Bronchial epithelial cell (primary cell): ENCODE data around the gene FGF11. TPM values are rescaled to one million over a fixed set of nuclear protein-coding genes. Genes with fewer than 3 reads are reported as not detected.
A peak's percentile ranks its signal among the peaks of the same experiment; 100 is the strongest.

Experiments
- DNase-seq: peaks from one replicate; pipeline ENCODE4 v3.0.0-alpha.2; 2010; ENCODE audit warnings: low read depth
- FAIRE-seq: peaks from 2 replicates; lab custom pipeline; 2011; peaks lifted over from hg19 to GRCh38; lab: Jason Lieb, UNC
- H3K27me3 ChIP-seq: 2 replicates; pipeline ENCODE4 v1.5.1; 2011; ENCODE audit warnings: low read length; ENCODE audit not compliant: control insufficient read depth, insufficient read depth
- H3K36me3 ChIP-seq: 2 replicates; pipeline ENCODE4 v1.5.1; 2011; ENCODE audit warnings: low read length; ENCODE audit not compliant: control insufficient read depth, insufficient read depth
- H3K4me3 ChIP-seq: 2 replicates; pipeline ENCODE4 v1.5.1; 2011; ENCODE audit warnings: mild to moderate bottlenecking, low read depth, low read length, control low read depth
- CTCF ChIP-seq: IDR thresholded peaks from 2 replicates; pipeline ENCODE4 v1.5.1; 2011; ENCODE audit warnings: mild to moderate bottlenecking, moderate library complexity, low read length, control low read depth, inconsistent platforms; ENCODE audit not compliant: insufficient read depth, severe bottlenecking
- total RNA-seq: library from RNA; depleted of rRNA; stranded (reverse); fragments of >200 nt; gene quantifications from 2 replicates; pipeline ENCODE4 v1.2.1, GENCODE V29; 2014

Gene FGF11
- total RNA-seq, 1 donor from 2014 or later = 12.4 TPM

GRCh38 chr17:7484067-7484918 lies 45.0 kb downstream of the FGF11 start, which contains the start of gene POLR2A:
POLR2A (plus strand) TSS chr17:7484366.
- Histone ChIP-seq H3K4me3 (peak within 1 kb of the TSS; percentile 79), H3K27me3 (no peaks in the 10 kb centered on the region), H3K36me3 (peaks cover 1% of the 10 kb centered on the region)
- FAIRE-seq (no peak), DNase-seq (peak; percentile 93)
- TF ChIP-seq CTCF = no peak

GRCh38 chr17:7484919-7485377 lies 45.6 kb downstream of the FGF11 start:
- H3K27me3 ChIP-seq = no peaks in the 10 kb centered on the region
- DNase-seq (no peak), FAIRE-seq (no peak)
- peaks cover 1% of the 10 kb centered on the region for H3K36me3 ChIP-seq
- H3K4me3 ChIP-seq = peak overlapping the region; percentile 79
- TF ChIP-seq CTCF = no peak

GRCh38 chr17:7486181-7486580 lies 46.9 kb downstream of the FGF11 start:
- TF ChIP-seq CTCF = no peak
- Histone ChIP-seq H3K27me3 (no peaks in the 10 kb centered on the region), H3K36me3 (peaks cover 1% of the 10 kb centered on the region), H3K4me3 (peak overlapping the region; percentile 79)
- FAIRE-seq (no peak), DNase-seq (no peak)

- H3K4me3 ChIP-seq = no peak overlapping the region
- FAIRE-seq (no peak), DNase-seq (no peak)
- no peaks in the 10 kb centered on the region for H3K27me3 ChIP-seq
- no peak for TF ChIP-seq CTCF
- H3K36me3 ChIP-seq = peaks cover 7% of the 10 kb centered on the region
These were observed 50.8 kb downstream of the FGF11 start for GRCh38 chr17:7490144-7490543.

GRCh38 chr17:7491583-7491982 lies 52.3 kb downstream of the FGF11 start:
- no peak for TF ChIP-seq CTCF
- no peak for DNase-seq
- FAIRE-seq = no peak
- peaks cover 16% of the 10 kb centered on the region for H3K36me3 ChIP-seq
- H3K27me3 ChIP-seq = no peaks in the 10 kb centered on the region
- no peak overlapping the region for H3K4me3 ChIP-seq
